ENCODE measurements around the gene PCDHAC1.

DNA sequence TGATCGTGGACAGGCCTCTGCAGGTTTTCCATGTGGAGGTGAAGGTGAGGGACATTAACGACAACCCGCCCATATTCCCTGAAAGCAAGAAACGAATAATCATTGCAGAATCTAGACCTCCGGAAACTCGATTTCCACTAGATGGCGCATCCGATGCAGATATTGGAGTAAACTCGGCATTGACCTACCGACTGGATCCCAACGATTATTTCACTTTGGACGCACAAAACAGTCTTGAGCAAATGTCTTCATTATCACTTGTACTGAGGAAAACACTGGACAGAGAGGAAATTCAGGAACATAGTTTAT, 43.6 kb upstream of the PCDHAC1 start:
- TF ChIP-seq EP300 (IDR thresholded peaks at IDR 0.05) (no peak), POLR2A (IDR thresholded peaks at IDR 0.05) (no peak)
- TF ChIP-seq, protein P1, sequence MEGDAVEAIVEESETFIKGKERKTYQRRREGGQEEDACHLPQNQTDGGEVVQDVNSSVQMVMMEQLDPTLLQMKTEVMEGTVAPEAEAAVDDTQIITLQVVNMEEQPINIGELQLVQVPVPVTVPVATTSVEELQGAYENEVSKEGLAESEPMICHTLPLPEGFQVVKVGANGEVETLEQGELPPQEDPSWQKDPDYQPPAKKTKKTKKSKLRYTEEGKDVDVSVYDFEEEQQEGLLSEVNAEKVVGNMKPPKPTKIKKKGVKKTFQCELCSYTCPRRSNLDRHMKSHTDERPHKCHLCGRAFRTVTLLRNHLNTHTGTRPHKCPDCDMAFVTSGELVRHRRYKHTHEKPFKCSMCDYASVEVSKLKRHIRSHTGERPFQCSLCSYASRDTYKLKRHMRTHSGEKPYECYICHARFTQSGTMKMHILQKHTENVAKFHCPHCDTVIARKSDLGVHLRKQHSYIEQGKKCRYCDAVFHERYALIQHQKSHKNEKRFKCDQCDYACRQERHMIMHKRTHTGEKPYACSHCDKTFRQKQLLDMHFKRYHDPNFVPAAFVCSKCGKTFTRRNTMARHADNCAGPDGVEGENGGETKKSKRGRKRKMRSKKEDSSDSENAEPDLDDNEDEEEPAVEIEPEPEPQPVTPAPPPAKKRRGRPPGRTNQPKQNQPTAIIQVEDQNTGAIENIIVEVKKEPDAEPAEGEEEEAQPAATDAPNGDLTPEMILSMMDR (IDR thresholded peaks at IDR 0.05): no peak
